Neural progenitor cell (in vitro differentiated cells): Measurements from ENCODE around the gene PTBP3.

ENCODE experiments used
- EZH2 ChIP-seq: fragments of 200-600 bp; sonication (generic); IDR thresholded peaks from 2 replicates; pipeline ENCODE4 v1.6.1; 2017; ENCODE audit warnings: antibody characterized with exemption, mild to moderate bottlenecking, moderate library complexity
- TF ChIP-seq, protein P1 (sequence below): fragments of 200-600 bp; sonication (generic); IDR thresholded peaks from 2 replicates; pipeline ENCODE4 v1.5.1; 2017; ENCODE audit warnings: antibody characterized with exemption, mild to moderate bottlenecking

DNA sequence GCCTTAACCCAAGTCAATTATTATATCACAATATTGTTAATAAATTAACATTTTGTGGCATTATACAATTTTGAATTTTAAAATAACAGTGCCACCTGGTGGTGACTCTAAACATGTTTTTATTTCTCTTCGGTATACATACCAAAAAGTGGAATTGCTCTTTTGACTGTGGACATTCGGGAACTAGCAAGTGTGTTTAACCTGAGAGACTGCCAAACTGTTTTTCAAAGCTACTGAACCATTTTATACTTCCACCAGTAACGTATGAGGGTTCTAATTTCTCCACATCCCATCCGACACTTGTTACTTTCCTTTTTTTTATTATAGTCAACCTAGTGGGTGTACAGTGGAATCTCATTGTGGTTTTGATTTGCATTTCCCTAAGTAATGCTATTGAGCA, 28.2 kb upstream of the PTBP3 start:
- TF ChIP-seq, protein P1, sequence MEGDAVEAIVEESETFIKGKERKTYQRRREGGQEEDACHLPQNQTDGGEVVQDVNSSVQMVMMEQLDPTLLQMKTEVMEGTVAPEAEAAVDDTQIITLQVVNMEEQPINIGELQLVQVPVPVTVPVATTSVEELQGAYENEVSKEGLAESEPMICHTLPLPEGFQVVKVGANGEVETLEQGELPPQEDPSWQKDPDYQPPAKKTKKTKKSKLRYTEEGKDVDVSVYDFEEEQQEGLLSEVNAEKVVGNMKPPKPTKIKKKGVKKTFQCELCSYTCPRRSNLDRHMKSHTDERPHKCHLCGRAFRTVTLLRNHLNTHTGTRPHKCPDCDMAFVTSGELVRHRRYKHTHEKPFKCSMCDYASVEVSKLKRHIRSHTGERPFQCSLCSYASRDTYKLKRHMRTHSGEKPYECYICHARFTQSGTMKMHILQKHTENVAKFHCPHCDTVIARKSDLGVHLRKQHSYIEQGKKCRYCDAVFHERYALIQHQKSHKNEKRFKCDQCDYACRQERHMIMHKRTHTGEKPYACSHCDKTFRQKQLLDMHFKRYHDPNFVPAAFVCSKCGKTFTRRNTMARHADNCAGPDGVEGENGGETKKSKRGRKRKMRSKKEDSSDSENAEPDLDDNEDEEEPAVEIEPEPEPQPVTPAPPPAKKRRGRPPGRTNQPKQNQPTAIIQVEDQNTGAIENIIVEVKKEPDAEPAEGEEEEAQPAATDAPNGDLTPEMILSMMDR: peak; percentile 71
- TF ChIP-seq EZH2: no peak
